HG03139 (cell line): Measurements from ENCODE around the gene KDM8.
"Not testable (repeated sequence)": the region's sequence is repeated elsewhere in the genome, so short reads cannot be mapped to it uniquely, and the experiment has no call there.

Source experiments
- ATAC-seq: cut with Tn5 transposase; IDR thresholded peaks from one replicate; pipeline ENCODE4 v1.9.1; 2021; ENCODE audit not compliant: unreplicated experiment

The KDM8 gene

DNA sequence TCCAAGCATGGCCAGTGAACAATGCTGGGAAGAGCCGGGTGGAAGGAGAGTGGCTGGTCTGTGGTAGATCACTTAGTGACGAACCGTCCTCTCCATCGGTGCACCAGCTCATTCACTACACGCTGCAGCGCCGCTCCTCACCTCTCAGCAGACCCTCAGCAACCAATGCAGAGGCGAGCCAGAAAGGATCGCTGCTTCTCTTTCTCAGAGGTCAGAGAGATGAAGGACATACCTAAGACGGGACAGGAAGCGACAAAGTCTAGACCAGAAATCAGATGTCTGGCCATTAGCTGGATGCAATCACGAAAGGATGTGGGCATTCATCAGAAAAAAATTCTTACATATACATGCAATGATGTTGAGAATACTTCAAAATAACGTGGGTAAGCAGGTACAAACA, 38.3 kb downstream of the KDM8 start:
- ATAC-seq: no peak

- no peak for ATAC-seq
Observed at GRCh38 chr16:27242398-27242797, 39.1 kb downstream of the KDM8 start.

GRCh38 chr16:27242868-27243590, 39.7 kb downstream of the KDM8 start:
- ATAC-seq: no peak

DNA sequence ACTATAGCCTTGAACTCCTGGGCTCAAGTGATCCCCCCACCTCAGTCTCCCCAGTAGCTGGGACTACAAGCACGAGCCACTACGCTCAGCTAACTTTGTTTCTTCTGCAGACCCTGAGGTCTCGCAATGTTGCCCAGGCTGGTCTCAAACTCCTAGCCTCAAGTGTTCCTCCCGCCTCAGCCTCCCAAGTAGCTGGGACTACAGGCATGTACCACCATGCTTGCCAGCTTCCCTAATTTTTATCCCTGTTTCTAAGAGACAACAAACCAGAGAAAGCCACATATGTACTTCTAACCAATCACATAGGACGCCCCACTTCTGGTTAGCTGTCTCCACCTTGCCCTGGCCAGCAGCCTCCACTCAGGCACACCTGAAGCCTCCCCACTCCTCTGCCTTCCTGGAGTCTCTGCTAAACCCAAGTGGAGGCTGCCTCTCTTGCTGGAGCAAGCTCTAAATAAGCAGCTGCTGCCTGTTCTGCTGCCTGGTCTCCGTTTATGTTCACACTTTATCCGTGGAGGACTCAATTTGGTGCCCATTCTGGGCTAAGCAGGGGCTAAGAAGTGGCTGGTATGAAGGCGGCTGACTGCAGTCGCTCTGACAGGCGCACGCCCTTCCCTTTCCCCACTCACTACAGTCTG, 40.5 kb downstream of the KDM8 start:
- no peak for ATAC-seq

DNA sequence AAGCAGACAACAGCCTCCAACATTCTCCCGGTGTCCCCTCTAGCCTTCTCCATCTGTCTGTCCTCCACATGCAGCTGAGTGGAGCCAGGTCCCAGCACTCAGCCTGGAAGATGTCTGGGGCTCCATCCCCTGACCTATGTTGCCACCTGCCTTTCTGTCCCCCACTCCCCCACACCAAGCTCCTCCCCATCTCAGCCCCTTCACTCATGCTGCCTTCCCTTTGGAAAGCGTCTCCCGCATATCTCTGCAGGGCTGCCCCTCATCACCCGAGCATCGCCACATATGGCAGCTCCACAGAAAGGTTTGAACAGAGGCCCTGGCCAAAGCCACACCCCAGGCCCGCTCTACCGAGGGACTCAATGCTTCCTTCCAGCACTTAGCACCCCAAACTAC, 41.0 kb downstream of the KDM8 start:
- no peak for ATAC-seq

GRCh38 chr16:27245276-27246172, 42.2 kb downstream of the KDM8 start:
- no peak for ATAC-seq

GRCh38 chr16:27246439-27246838, 43.1 kb downstream of the KDM8 start:
- ATAC-seq: no peak

GRCh38 chr16:27247076-27247475, 43.8 kb downstream of the KDM8 start:
- not testable (repeated sequence) for ATAC-seq

- ATAC-seq: no peak
Observed at GRCh38 chr16:27248036-27248435, 44.7 kb downstream of the KDM8 start.

GRCh38 chr16:27248886-27249285, 45.6 kb downstream of the KDM8 start:
- not testable (repeated sequence) for ATAC-seq

DNA sequence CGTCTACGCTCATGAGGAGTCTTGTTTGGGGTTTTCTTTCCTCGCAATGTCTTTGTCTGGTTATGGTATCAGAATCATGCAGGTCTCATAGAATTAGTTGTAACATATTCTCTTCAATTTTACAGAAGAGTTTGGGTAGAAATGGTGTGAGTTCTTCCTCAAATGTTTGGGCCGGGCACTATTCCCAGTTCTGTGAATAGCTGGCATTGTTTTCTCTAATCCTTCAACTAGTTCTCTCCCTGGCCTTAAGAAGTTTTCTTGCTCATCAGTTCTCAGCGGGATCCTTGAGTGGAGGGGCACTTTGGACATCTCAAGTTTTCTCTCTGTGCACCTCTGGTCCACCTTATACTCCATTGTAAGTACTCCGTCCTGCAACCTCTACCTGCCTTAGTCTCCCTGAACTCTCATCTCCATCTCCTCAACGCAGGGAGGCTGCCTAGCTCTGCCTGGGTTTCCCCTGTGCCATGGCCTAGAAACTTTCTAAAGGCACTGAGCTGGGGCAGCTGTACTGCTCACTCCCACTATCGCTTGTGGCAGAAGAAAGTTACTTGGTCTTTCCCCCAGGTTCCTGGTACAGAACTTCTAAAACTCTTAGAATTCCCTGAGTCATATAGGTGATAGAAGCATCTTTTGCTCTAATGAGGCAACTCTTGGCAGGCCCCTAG, 48.3 kb downstream of the KDM8 start:
- no peak for ATAC-seq

DNA sequence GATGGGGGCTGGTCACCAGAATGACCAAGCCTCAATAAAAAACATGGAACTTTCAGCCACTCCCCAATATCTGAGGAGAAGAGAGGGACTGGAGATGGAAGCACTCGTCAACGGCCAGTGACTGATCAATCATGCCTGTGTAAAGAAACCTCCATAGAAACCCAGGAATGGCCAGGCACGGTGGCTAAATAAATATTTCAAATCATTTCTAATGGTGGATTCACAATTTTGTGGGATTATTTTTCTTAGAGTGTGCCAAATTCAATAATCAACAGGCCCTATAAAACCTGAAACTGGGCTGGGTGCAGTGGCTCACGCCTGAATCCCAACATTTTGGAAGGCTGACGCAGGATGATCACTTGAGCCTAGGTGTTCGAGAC, 48.9 kb downstream of the KDM8 start:
- ATAC-seq: no peak

- ATAC-seq: no peak
Observed at GRCh38 chr16:27253526-27253930, 50.2 kb downstream of the KDM8 start.

GRCh38 chr16:27254262-27254811, 51.0 kb downstream of the KDM8 start:
- peak; percentile 61 for ATAC-seq

- no peak for ATAC-seq
Observed at GRCh38 chr16:27256861-27257260, 53.5 kb downstream of the KDM8 start.

DNA sequence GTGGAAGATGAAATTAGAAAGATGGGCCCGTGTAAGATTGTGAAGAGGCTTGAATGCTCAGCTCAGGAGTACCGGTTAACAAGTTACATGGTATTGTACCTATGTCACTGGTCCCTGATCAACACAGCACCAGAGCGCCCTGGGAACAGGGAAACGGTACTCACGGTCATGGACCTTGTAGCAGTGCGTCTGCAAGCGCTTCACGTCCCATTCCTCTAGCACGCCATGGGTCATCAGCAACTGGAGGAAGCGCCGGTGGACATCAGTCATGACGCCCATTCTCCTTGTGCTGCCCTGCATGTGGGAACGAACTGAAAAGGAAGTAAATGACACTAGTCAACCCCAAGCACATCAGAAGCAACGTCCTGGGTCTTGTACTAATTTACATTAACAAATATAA, 53.9 kb downstream of the KDM8 start:
- ATAC-seq: no peak

DNA sequence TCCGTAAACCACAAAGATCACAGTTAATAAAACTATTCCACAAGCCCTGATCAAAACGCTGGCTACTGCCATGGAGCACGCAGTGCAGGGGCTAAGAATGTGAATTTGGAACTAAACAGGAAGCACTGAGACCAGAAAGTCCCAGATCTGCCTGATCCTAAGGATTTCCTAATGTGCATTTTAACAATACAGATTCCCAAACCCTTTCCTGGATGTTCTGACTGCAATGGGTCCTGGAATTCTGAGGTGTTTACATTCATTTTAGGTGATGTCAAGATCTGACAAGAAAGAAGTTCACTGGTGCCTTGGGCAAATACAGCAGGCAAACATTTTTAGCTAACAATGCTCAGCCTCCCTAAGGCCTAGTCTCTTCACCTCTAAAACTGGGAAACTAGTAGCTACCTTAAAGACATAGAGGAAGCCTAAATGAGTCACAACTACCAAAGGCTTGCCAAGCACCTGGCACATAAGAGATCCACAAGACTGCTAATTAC, 55.0 kb downstream of the KDM8 start:
- no peak for ATAC-seq

GRCh38 chr16:27259710-27260109, 56.4 kb downstream of the KDM8 start:
- no peak for ATAC-seq

DNA sequence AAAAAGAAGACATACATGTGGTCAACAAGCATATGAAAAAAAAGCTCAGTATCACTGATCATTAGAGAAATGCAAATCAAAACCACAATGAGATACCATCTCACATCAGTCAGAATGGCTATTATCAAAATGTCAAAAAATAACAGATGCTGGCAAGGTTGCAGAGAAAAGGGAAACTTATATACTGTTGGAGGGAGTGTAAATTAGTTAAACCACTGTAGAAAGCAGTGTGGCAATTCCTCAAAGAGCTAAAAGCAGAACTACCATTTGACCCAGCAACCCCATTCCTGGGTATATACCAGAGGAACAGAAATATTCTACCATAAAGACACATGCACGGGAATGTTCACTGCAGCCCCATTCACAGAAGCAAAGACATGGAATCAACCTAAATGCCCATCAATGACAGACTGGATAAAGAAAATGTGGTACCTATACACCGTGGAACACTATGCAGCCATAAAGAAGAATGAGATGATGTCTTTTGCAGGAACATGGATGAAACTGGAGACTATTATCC, 59.6 kb downstream of the KDM8 start:
- not testable (repeated sequence) for ATAC-seq

GRCh38 chr16:27264151-27264550, 60.8 kb downstream of the KDM8 start:
- ATAC-seq: no peak

- ATAC-seq: no peak
Observed at GRCh38 chr16:27265982-27266381, 62.7 kb downstream of the KDM8 start.
